ENCODE results near the gene PTPN14. TPM values are rescaled to one million over a fixed set of nuclear protein-coding genes. Genes with fewer than 3 reads are reported as not detected.

Gene PTPN14
- total and polyA plus RNA-seq, 2 of the 8 experiments (the other 6 are each of a cell fraction or from before 2014, with no cell fraction given) = 14.4 to 93.6 TPM

DNA sequence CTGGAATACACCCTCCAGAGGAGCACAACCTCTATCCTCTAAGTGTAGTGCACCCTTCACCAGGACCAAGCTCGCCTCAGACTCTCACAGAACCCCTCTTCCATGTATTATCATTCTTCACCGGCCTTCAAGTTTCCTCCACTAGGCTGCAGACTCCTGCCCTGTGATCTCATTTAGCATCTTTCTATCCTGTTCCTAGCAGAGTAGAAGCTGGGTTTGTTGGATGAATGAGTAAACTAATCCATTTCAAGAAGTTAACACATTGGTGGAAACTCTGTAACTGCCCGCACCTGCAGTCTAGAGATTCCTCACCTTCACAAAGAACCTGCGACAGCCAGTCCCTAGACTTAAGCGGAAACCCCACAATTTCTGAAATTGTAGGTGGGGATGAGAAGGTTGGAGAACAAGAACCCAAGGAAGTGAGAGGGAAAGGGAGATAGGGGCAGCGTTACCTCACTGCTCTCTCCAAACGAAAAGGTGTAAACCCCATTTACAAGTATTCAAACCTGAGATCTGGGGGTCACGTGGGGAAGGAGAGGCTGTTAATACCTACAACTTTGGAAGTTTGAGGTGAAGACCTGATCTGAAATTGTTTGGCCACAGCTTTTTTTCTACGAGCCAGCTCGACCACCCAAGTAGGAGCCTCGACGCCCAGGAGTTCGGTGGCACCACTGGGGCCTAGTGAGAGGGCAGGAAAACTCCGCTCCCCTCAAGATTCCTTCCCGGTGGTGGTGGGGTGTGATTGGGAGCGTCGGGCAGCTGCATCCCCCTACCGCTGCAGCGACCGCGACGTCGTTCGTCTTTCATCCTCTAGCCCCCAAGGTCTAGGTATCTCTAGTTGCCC is 1.2 kb downstream of the PTPN14 start (continued):
- TF ChIP-seq, protein P1, sequence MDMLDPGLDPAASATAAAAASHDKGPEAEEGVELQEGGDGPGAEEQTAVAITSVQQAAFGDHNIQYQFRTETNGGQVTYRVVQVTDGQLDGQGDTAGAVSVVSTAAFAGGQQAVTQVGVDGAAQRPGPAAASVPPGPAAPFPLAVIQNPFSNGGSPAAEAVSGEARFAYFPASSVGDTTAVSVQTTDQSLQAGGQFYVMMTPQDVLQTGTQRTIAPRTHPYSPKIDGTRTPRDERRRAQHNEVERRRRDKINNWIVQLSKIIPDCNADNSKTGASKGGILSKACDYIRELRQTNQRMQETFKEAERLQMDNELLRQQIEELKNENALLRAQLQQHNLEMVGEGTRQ (IDR thresholded peaks at IDR 0.05; ENCODE audit: low read length) = peak; percentile 60
- TF ChIP-seq SP1 (IDR thresholded peaks at IDR 0.05; ENCODE audit: low read depth, low read length) (no peak), KDM1A (IDR thresholded peaks at IDR 0.05; ENCODE audit: borderline replicate concordance, low read length) (no peak), TAF7 (optimal IDR thresholded peaks at IDR 0.05; ENCODE audit: borderline replicate concordance, low read depth, low read length) (peak; percentile 14), NRF1 (IDR thresholded peaks at IDR 0.05; ENCODE audit: low read depth, low read length) (no peak)
